Peyer's patch (tissue), 4 donors: ENCODE data around the gene AMIGO1. TPM values are rescaled to one million over a fixed set of nuclear protein-coding genes. Genes with fewer than 3 reads are reported as not detected.

Experiments used
- DNase-seq, 3 donors: peaks; one replicate each; pipeline ENCODE4 v3.0.0-alpha.2; 2017 to 2019
- H3K27ac ChIP-seq, 4 donors: fragments of 200-600 bp; sonication (generic); one replicate each; pipeline ENCODE4 v1.5.1; 2016 to 2019
- H3K27me3 ChIP-seq, 2 donors: fragments of 200-600 bp; sonication (generic); one replicate each; pipeline ENCODE4 v1.5.1; 2019
- H3K36me3 ChIP-seq, 3 donors: fragments of 200-600 bp; sonication (generic); one replicate each; pipeline ENCODE4 v1.5.1; 2016 to 2019
- H3K4me1 ChIP-seq, 4 donors: fragments of 200-600 bp; sonication (generic); one replicate each; pipeline ENCODE4 v1.5.1; 2016 to 2019
- H3K4me3 ChIP-seq, 4 donors: fragments of 200-600 bp; sonication (generic); 1 replicate in 3 of 4; 2 replicates in 1 of 4; pipeline ENCODE4 v1.5.1; 2016 to 2019; ENCODE audit warnings: mild to moderate bottlenecking in 1 of 4
- H3K9me3 ChIP-seq, 4 donors: fragments of 200-600 bp; sonication (generic); one replicate each; pipeline ENCODE4 v1.5.1; 2016 to 2019; ENCODE audit warnings: mild to moderate bottlenecking in 1 of 4
- POLR2A ChIP-seq, 2 donors: fragments of 450-650 bp; IDR thresholded peaks; one replicate each; pipeline ENCODE4 v1.5.1; 2017; ENCODE audit warnings: antibody characterized with exemption in 2 of 2, mild to moderate bottlenecking in 2 of 2, moderate library complexity in 2 of 2
- total RNA-seq, 4 donors: library from RNA; depleted of rRNA; stranded (reverse); fragments of >200 nt; gene quantifications; one replicate each; pipeline ENCODE4 v1.1.0, GENCODE V29; 2016
- TF ChIP-seq, protein P1 (sequence below), 6 experiments: fragments of 450-650 bp in 4 of 6; fragments of 200-600 bp in 2 of 6; sonication (generic) in 1 of 6; IDR thresholded peaks; one replicate each; pipeline ENCODE4 v1.5.1; 2017 to 2019; ENCODE audit warnings: antibody characterized with exemption in 6 of 6, mild to moderate bottlenecking in 3 of 6, moderate library complexity in 1 of 6

Gene AMIGO1
- total RNA-seq, 4 donors from 2014 or later, result 2.5 to 7.4 (median 5.0) TPM

GRCh38 chr1:109483672-109484518 lies 25.6 kb downstream of the AMIGO1 start, which contains the start of gene ATXN7L2:
TSS of gene ATXN7L2 (plus strand) at chr1:109483905. CDS start at chr1:109483954, 49 bp downstream.
- peak within 1 kb of the TSS; percentile 67 to 92 (median 78) for H3K4me3 ChIP-seq
- peak within 1 kb of the TSS; percentile 94 to 98 (median 95) for H3K27ac ChIP-seq
- TF ChIP-seq POLR2A (IDR thresholded peaks at IDR 0.05), result peak; percentile 54 to 55
- TF ChIP-seq, protein P1, sequence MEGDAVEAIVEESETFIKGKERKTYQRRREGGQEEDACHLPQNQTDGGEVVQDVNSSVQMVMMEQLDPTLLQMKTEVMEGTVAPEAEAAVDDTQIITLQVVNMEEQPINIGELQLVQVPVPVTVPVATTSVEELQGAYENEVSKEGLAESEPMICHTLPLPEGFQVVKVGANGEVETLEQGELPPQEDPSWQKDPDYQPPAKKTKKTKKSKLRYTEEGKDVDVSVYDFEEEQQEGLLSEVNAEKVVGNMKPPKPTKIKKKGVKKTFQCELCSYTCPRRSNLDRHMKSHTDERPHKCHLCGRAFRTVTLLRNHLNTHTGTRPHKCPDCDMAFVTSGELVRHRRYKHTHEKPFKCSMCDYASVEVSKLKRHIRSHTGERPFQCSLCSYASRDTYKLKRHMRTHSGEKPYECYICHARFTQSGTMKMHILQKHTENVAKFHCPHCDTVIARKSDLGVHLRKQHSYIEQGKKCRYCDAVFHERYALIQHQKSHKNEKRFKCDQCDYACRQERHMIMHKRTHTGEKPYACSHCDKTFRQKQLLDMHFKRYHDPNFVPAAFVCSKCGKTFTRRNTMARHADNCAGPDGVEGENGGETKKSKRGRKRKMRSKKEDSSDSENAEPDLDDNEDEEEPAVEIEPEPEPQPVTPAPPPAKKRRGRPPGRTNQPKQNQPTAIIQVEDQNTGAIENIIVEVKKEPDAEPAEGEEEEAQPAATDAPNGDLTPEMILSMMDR (IDR thresholded peaks at IDR 0.05), result peak in 1 of 6 experiments; percentile 18
- H3K9me3 ChIP-seq, result no peaks in the 10 kb centered on the region
- peaks cover 0 to 16% (median 8%) of the 10 kb centered on the region in 4 donors for H3K4me1 ChIP-seq
- H3K36me3 ChIP-seq, result peaks cover 0 to 14% (median 0%) of the 10 kb centered on the region in 3 donors
- H3K27me3 ChIP-seq, result no peaks in the 10 kb centered on the region
- DNase-seq, result peak; percentile 86 to 96 (median 96)

- Histone ChIP-seq H3K4me1 (peaks cover 0 to 16% (median 8%) of the 10 kb centered on the region in 4 donors), H3K27me3 (no peaks in the 10 kb centered on the region), H3K4me3 (peak overlapping the region; percentile 67 to 92 (median 78)), H3K27ac (peak overlapping the region in 3 of 4 donors; percentile 15 to 81 (median 52)), H3K9me3 (no peaks in the 10 kb centered on the region), H3K36me3 (peaks cover 0 to 5% (median 0%) of the 10 kb centered on the region in 3 donors)
- TF ChIP-seq POLR2A (IDR thresholded peaks at IDR 0.05), result no peak
- TF ChIP-seq, protein P1 (IDR thresholded peaks at IDR 0.05), result peak in 1 of 6 experiments; percentile 8
- peak in 2 of 3 donors; percentile 46 to 65 for DNase-seq
These were observed 26.5 kb downstream of the AMIGO1 start for GRCh38 chr1:109482791-109483671.

DNA sequence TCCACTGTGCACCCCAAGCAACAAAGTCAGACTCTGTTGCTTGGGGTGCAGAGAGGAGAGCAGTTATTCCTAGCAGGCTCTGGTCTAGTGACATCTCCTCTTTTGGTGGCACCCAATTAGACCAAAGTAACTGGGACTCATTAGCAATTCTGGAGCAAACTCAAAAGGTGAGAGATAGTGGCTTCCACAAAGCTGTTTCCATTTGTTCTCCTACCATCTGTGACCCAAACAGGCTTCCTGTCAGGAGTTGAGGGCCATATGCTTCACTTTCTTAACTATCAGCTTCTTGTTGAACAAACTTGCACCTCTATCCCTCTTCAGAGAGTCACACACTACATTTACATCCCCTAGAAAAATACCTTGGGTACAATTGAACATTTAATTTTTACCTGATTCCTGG lies 27.3 kb downstream of the AMIGO1 start:
- peaks cover 0 to 16% (median 8%) of the 10 kb centered on the region in 4 donors for H3K4me1 ChIP-seq
- no peaks in the 10 kb centered on the region for H3K27me3 ChIP-seq
- H3K36me3 ChIP-seq, result no peaks in the 10 kb centered on the region
- no peak overlapping the region for H3K27ac ChIP-seq
- no peak for TF ChIP-seq POLR2A (IDR thresholded peaks at IDR 0.05)
- TF ChIP-seq, protein P1 (IDR thresholded peaks at IDR 0.05), result no peak
- DNase-seq, result no peak
- H3K4me3 ChIP-seq, result no peak overlapping the region
- no peaks in the 10 kb centered on the region for H3K9me3 ChIP-seq

DNA sequence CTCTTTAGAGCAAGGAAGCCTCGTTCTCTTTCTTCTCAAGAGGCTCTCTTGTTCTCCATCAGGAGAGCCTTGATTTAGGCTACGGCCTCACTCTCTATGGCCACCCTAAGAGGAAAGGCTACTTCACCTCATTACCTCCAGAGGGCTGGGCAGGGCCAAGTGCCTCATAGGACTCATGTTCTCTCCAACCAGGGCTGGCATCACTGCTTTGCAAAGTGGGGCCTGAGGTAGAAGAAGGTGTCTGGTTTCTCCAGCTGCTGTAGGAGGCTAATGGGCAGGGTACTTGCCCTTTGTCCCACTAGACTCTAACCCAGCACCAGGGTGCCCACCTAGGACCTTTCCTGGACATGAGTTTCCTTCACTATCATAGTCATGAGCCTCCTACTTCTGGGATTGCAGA lies 27.9 kb downstream of the AMIGO1 start:
- no peaks in the 10 kb centered on the region for H3K9me3 ChIP-seq
- H3K4me1 ChIP-seq, result peaks cover 0 to 16% (median 8%) of the 10 kb centered on the region in 4 donors
- H3K4me3 ChIP-seq, result no peak overlapping the region
- no peaks in the 10 kb centered on the region for H3K27me3 ChIP-seq
- no peak for TF ChIP-seq POLR2A (IDR thresholded peaks at IDR 0.05)
- TF ChIP-seq, protein P1 (IDR thresholded peaks at IDR 0.05), result no peak
- DNase-seq, result no peak
- H3K27ac ChIP-seq, result no peak overlapping the region
- H3K36me3 ChIP-seq, result no peaks in the 10 kb centered on the region

- no peak for DNase-seq
- Histone ChIP-seq H3K27me3 (no peaks in the 10 kb centered on the region), H3K27ac (no peak overlapping the region), H3K36me3 (no peaks in the 10 kb centered on the region), H3K4me1 (peaks cover 0 to 12% (median 7%) of the 10 kb centered on the region in 4 donors), H3K9me3 (no peaks in the 10 kb centered on the region), H3K4me3 (no peak overlapping the region)
- TF ChIP-seq POLR2A (IDR thresholded peaks at IDR 0.05), result no peak
- TF ChIP-seq, protein P1 (IDR thresholded peaks at IDR 0.05), result no peak
These were observed 29.6 kb downstream of the AMIGO1 start for GRCh38 chr1:109479901-109480300.
